ENCODE data around the gene LRFN2.

Gene LRFN2

GRCh38 chr6:40586369-40587201 lies 579 bp downstream of the LRFN2 start:
- DNase-seq (ENCODE audit: low read depth in 2 of 2) = no peak

- no peak for DNase-seq (ENCODE audit: low read depth in 2 of 2)
Measured at GRCh38 chr6:40585651-40586269, 1.4 kb downstream of the LRFN2 start.

GRCh38 chr6:40585223-40585622 lies 1.9 kb downstream of the LRFN2 start:
- DNase-seq (ENCODE audit: low read depth in 2 of 2) = no peak

- DNase-seq (ENCODE audit: low read depth in 2 of 2) = no peak
Measured at GRCh38 chr6:40584741-40585140, 2.4 kb downstream of the LRFN2 start.

- no peak for DNase-seq (ENCODE audit: low read depth in 2 of 2)
Measured at GRCh38 chr6:40583709-40584108, 3.5 kb downstream of the LRFN2 start.

- DNase-seq (ENCODE audit: low read depth in 2 of 2) = no peak
Measured at GRCh38 chr6:40582892-40583291, 4.3 kb downstream of the LRFN2 start.

- DNase-seq (ENCODE audit: low read depth in 2 of 2) = no peak
Measured at GRCh38 chr6:40579101-40579500, 8.1 kb downstream of the LRFN2 start.

GRCh38 chr6:40577672-40578071 lies 9.5 kb downstream of the LRFN2 start:
- DNase-seq (ENCODE audit: low read depth in 2 of 2) = no peak

GRCh38 chr6:40573221-40573620 lies 13.9 kb downstream of the LRFN2 start:
- DNase-seq (ENCODE audit: low read depth in 2 of 2) = no peak

- DNase-seq (ENCODE audit: low read depth in 2 of 2) = no peak
Measured at GRCh38 chr6:40569162-40569910, 17.8 kb downstream of the LRFN2 start.

- DNase-seq (ENCODE audit: low read depth in 2 of 2) = no peak
Measured at GRCh38 chr6:40568062-40568708, 19.0 kb downstream of the LRFN2 start.

GRCh38 chr6:40563111-40563510 lies 24.1 kb downstream of the LRFN2 start:
- no peak for DNase-seq (ENCODE audit: low read depth in 2 of 2)

- DNase-seq (ENCODE audit: low read depth in 2 of 2) = no peak
Measured at GRCh38 chr6:40559056-40559455, 28.1 kb downstream of the LRFN2 start.

GRCh38 chr6:40558102-40558501 lies 29.1 kb downstream of the LRFN2 start:
- no peak for DNase-seq (ENCODE audit: low read depth in 2 of 2)

GRCh38 chr6:40556881-40557280 lies 30.3 kb downstream of the LRFN2 start:
- no peak for DNase-seq (ENCODE audit: low read depth in 2 of 2)

- DNase-seq (ENCODE audit: low read depth in 2 of 2) = no peak
Measured at GRCh38 chr6:40556023-40556422, 31.1 kb downstream of the LRFN2 start.

- DNase-seq (ENCODE audit: low read depth in 2 of 2) = no peak
Measured at GRCh38 chr6:40555092-40555491, 32.1 kb downstream of the LRFN2 start.

GRCh38 chr6:40552941-40553340 lies 34.2 kb downstream of the LRFN2 start:
- DNase-seq (ENCODE audit: low read depth in 2 of 2) = no peak

- DNase-seq (ENCODE audit: low read depth in 2 of 2) = no peak
Measured at GRCh38 chr6:40551966-40552505, 35.1 kb downstream of the LRFN2 start.

- DNase-seq (ENCODE audit: low read depth in 2 of 2) = peak in 1 of 2 donors; percentile 2
Measured at GRCh38 chr6:40550202-40551101, 36.7 kb downstream of the LRFN2 start.

- no peak for DNase-seq (ENCODE audit: low read depth in 2 of 2)
Measured at GRCh38 chr6:40545954-40546353, 41.2 kb downstream of the LRFN2 start.
